ENCODE measurements around the gene DNM3. TPM values are rescaled to one million over a fixed set of nuclear protein-coding genes. Genes with fewer than 3 reads are reported as not detected.

Gene DNM3
- total and polyA plus RNA-seq, 2 donors (not counting 1 experiment from before 2014, with no cell fraction given): 1.0 to 1.3 TPM

GRCh38 chr1:172447641-172448040, 606.3 kb downstream of the DNM3 start:
- H3K27ac ChIP-seq (ENCODE audit: low read length in 2 of 2): no peak overlapping the region
- no peaks in the 10 kb centered on the region for H3K9me3 ChIP-seq (ENCODE audit: control extremely low read depth in 1 of 3, control insufficient read depth in 2 of 3, insufficient read depth in 1 of 3, low read length in 2 of 3)
- intact Hi-C loops (cut with micrococcal nuclease): no loop called here
- no peaks in the 10 kb centered on the region for H3K36me3 ChIP-seq (replicated peaks in 1 of 2; ENCODE audit: control extremely low read depth in 1 of 2, control insufficient read depth in 1 of 2, extremely low read depth in 1 of 2, insufficient read depth in 2 of 2, low read length in 1 of 2)
- DNase-seq (no peak), ATAC-seq (ENCODE audit: low read depth) (no peak)
- H4K20me1 ChIP-seq (ENCODE audit: control insufficient read depth, insufficient read depth, low read length, poor library complexity, severe bottlenecking): no peaks in the 10 kb centered on the region
- no peak overlapping the region for H3K4me2 ChIP-seq (replicated peaks; ENCODE audit: low read depth, low read length, poor library complexity, severe bottlenecking)
- Mint-ChIP-seq H3K9me3 (ENCODE audit: insufficient read depth) (no peaks in the 10 kb centered on the region), H3K4me1 (peaks cover 20% of the 10 kb centered on the region), H3K4me3 (no peak overlapping the region), H3K27ac (no peak overlapping the region), H3K27me3 (no peaks in the 10 kb centered on the region)
- CTCF ChIA-PET: no interaction called here
- TF ChIP-seq EZH2 (IDR thresholded peaks at IDR 0.05; ENCODE audit: borderline replicate concordance, insufficient read depth, low read depth, low read length, poor library complexity, severe bottlenecking): no peak
- peaks cover 14% of the 10 kb centered on the region for H3K79me2 ChIP-seq (ENCODE audit: control insufficient read depth, insufficient read depth, low read length)
- H3K4me1 ChIP-seq (ENCODE audit: control insufficient read depth in 2 of 2, insufficient read depth in 2 of 2, low read length in 2 of 2): peaks cover 12 to 14% of the 10 kb centered on the region in 2 donors
- 80% methylated on average over 1 of the region's 2 CpGs for WGBS (ENCODE audit: insufficient coverage)
- H2AFZ ChIP-seq (ENCODE audit: insufficient read depth, low read depth, low read length, poor library complexity, severe bottlenecking): no peak overlapping the region
- H3K9ac ChIP-seq (ENCODE audit: low read length): no peak overlapping the region
- POLR2A ChIA-PET: no interaction called here
- no peak overlapping the region for H3K4me3 ChIP-seq (ENCODE audit: control extremely low read depth in 1 of 5, extremely low read depth in 1 of 5, insufficient read depth in 1 of 5, low read depth in 2 of 5, low read length in 4 of 5)
- H3K27me3 ChIP-seq (replicated peaks in 1 of 4; ENCODE audit: control extremely low read depth in 1 of 4, control insufficient read depth in 3 of 4, insufficient read depth in 4 of 4, low read length in 3 of 4): no peaks in the 10 kb centered on the region

GRCh38 chr1:172448995-172449584, 607.8 kb downstream of the DNM3 start:
- H3K4me3 ChIP-seq (ENCODE audit: control extremely low read depth in 1 of 5, extremely low read depth in 1 of 5, insufficient read depth in 1 of 5, low read depth in 2 of 5, low read length in 4 of 5): no peak overlapping the region
- H3K9ac ChIP-seq (ENCODE audit: low read length): no peak overlapping the region
- H3K79me2 ChIP-seq (ENCODE audit: control insufficient read depth, insufficient read depth, low read length): peaks cover 8% of the 10 kb centered on the region
- H3K36me3 ChIP-seq (replicated peaks in 1 of 2; ENCODE audit: control extremely low read depth in 1 of 2, control insufficient read depth in 1 of 2, extremely low read depth in 1 of 2, insufficient read depth in 2 of 2, low read length in 1 of 2): no peaks in the 10 kb centered on the region
- H4K20me1 ChIP-seq (ENCODE audit: control insufficient read depth, insufficient read depth, low read length, poor library complexity, severe bottlenecking): no peaks in the 10 kb centered on the region
- 92% methylated on average over 4 of the region's 6 CpGs for WGBS (ENCODE audit: insufficient coverage)
- no peak overlapping the region for H3K27ac ChIP-seq (ENCODE audit: low read length in 2 of 2)
- no peak overlapping the region for H3K4me2 ChIP-seq (replicated peaks; ENCODE audit: low read depth, low read length, poor library complexity, severe bottlenecking)
- no peaks in the 10 kb centered on the region for H3K27me3 ChIP-seq (replicated peaks in 1 of 4; ENCODE audit: control extremely low read depth in 1 of 4, control insufficient read depth in 3 of 4, insufficient read depth in 4 of 4, low read length in 3 of 4)
- no peaks in the 10 kb centered on the region for H3K9me3 Mint-ChIP-seq (ENCODE audit: insufficient read depth)
- H3K27ac Mint-ChIP-seq: no peak overlapping the region
- no peak overlapping the region for H3K4me3 Mint-ChIP-seq
- no peaks in the 10 kb centered on the region for H3K9me3 ChIP-seq (ENCODE audit: control extremely low read depth in 1 of 3, control insufficient read depth in 2 of 3, insufficient read depth in 1 of 3, low read length in 2 of 3)
- no peak for DNase-seq
- ChIA-PET POLR2A (no interaction called here), CTCF (interaction anchor here (1.1 to 4.0 kb wide), 4 partner anchors 268 to 648 kb away, joined by 3 to 32 read pairs (median 4); no protein-coding TSS in a partner anchor)
- ATAC-seq (ENCODE audit: low read depth): no peak
- no peaks in the 10 kb centered on the region for H3K27me3 Mint-ChIP-seq
- H3K4me1 Mint-ChIP-seq: peaks cover 10% of the 10 kb centered on the region
- peak overlapping the region; percentile 69 for H2AFZ ChIP-seq (ENCODE audit: insufficient read depth, low read depth, low read length, poor library complexity, severe bottlenecking)
- TF ChIP-seq CTCF (IDR thresholded peaks at IDR 0.05) (no peak), EZH2 (IDR thresholded peaks at IDR 0.05; ENCODE audit: borderline replicate concordance, insufficient read depth, low read depth, low read length, poor library complexity, severe bottlenecking) (no peak)
- intact Hi-C loops (cut with micrococcal nuclease): no loop called here
- peaks cover 4 to 9% of the 10 kb centered on the region in 2 donors for H3K4me1 ChIP-seq (ENCODE audit: control insufficient read depth in 2 of 2, insufficient read depth in 2 of 2, low read length in 2 of 2)
